Measurements from ENCODE around the gene PTPRM.

PTPRM gene

GRCh38 chr18:7760967-7761948 lies 194.1 kb downstream of the PTPRM start:
- no peak for DNase-seq

GRCh38 chr18:7764405-7764804 lies 197.3 kb downstream of the PTPRM start:
- DNase-seq: no peak

GRCh38 chr18:7766346-7766745 lies 199.2 kb downstream of the PTPRM start:
- no peak for DNase-seq

GRCh38 chr18:7766817-7767216 lies 199.7 kb downstream of the PTPRM start:
- no peak for DNase-seq

GRCh38 chr18:7770908-7771307 lies 203.8 kb downstream of the PTPRM start:
- no peak for DNase-seq

GRCh38 chr18:7772510-7772888 lies 205.4 kb downstream of the PTPRM start:
- no peak for DNase-seq

- no peak for DNase-seq
Observed at GRCh38 chr18:7772951-7773350, 205.8 kb downstream of the PTPRM start.

- no peak for DNase-seq
Observed at GRCh38 chr18:7775128-7775527, 208.0 kb downstream of the PTPRM start.

- DNase-seq: no peak
Observed at GRCh38 chr18:7775843-7776242, 208.7 kb downstream of the PTPRM start.

GRCh38 chr18:7778181-7778580 lies 211.1 kb downstream of the PTPRM start:
- DNase-seq: no peak

- no peak for DNase-seq
Observed at GRCh38 chr18:7779211-7779610, 212.1 kb downstream of the PTPRM start.

GRCh38 chr18:7784171-7784570 lies 217.1 kb downstream of the PTPRM start:
- DNase-seq: no peak

- DNase-seq: no peak
Observed at GRCh38 chr18:7786569-7786968, 219.5 kb downstream of the PTPRM start.

- peak; percentile 38 for DNase-seq
Observed at GRCh38 chr18:7787339-7787738, 220.2 kb downstream of the PTPRM start.

- DNase-seq: peak; percentile 72
Observed at GRCh38 chr18:7789856-7790552, 222.9 kb downstream of the PTPRM start.

GRCh38 chr18:7793100-7793499 lies 226.0 kb downstream of the PTPRM start:
- DNase-seq: no peak

- no peak for DNase-seq
Observed at GRCh38 chr18:7803956-7804469, 236.9 kb downstream of the PTPRM start.

GRCh38 chr18:7805096-7805495 lies 238.0 kb downstream of the PTPRM start:
- DNase-seq: no peak

- no peak for DNase-seq
Observed at GRCh38 chr18:7805880-7806279, 238.8 kb downstream of the PTPRM start.

- DNase-seq: peak; percentile 24
Observed at GRCh38 chr18:7807936-7808453, 240.9 kb downstream of the PTPRM start.

- no peak for DNase-seq
Observed at GRCh38 chr18:7808992-7809391, 241.9 kb downstream of the PTPRM start.

GRCh38 chr18:7809455-7809854 lies 242.3 kb downstream of the PTPRM start:
- no peak for DNase-seq

- no peak for DNase-seq
Observed at GRCh38 chr18:7809978-7810377, 242.9 kb downstream of the PTPRM start.
